NCI-H69 (cell line): Measurements from ENCODE around the gene AUTS2.
"Not testable (repeated sequence)": the region's sequence is repeated elsewhere in the genome, so short reads cannot be mapped to it uniquely, and the experiment has no call there.

ENCODE experiments used
- DNase-seq: peaks from one replicate; lab custom pipeline; 2025; lab: John Stamatoyannopoulos, UW

AUTS2 gene

DNA sequence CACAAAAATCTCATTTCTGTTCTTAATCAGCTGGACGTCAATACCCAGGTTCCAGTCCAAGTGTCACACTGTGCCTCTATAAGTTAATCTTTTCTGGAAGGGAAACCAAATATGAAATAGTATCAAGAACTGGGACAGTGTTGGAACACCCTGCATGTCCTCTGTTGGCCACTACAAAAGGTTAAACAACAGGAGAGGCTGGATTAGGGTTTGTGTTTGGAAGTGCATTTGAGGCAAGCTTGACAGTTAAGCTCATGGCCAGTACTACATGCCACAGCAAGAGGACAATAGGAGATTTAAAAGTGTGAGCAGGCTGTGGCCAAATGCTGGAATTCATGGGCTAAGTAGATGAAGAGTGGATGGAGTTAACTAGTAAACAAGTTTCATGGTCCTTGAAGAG lies 751.5 kb downstream of the AUTS2 start:
- no peak for DNase-seq

DNA sequence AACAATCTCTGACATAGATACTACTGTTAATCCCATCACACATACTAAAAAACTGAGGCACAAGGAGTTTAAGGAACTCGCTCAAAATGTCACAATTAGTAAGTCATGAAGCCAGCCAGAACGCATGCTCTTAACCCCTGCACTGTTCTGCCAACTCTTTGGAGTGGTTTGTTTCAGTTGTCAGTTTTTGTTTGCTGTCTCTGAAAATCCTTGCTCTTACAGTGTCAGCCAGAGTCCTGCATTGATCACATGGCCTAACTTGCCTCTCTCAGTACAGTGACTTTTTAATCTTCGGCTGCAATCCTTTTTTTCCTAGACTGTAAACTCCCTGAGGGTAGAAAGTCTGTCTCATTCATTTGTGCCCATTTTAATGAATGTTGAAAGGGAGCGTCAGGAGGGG lies 753.8 kb downstream of the AUTS2 start:
- no peak for DNase-seq

DNA sequence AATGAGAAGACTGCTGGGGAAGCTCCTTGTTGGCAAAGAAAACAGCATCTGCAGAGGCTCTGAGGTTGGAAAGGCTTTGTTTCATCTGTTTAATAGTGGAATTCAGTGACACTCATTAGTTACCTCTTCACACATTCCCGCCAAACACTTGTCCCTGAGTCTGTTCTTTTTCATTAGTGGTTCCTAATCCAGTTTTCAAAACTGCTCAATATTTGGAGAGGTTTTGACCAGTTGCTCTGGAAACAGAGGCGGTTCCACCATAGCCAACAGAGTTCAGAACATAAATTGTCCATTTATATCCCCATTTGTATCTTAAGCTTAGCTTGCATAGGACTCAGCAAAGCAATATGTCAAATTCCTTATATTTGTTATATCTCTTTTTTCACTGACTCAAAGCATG lies 754.6 kb downstream of the AUTS2 start:
- no peak for DNase-seq

DNA sequence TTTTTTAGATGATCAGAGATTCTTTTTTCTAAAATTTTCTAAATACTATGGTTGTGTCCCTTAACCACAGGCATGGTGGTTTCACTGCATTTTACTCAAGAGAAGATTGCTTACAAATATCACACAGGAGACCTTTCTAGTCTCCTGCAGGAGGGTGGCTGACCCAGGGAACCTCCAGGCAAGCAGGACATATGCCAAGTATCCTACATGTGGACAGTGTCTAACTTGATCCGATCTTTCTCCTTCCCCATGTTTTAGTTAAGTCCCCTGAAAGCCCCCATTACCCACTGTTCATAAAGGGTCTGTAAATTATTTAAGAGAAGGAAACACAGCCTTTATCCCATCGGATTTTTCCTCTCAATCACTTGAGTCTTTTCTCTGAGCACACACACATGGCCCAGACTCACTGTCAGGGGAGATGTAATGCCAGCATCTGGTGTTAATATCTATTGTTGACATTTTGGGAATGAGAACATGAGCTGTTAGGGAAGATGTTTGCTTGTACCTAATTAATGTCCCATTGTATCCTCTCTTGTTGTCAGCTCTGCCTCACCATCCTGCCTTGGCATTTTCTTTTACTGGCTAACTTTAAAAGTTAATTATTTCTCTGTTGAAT lies 755.2 kb downstream of the AUTS2 start:
- peak; percentile 86 for DNase-seq

DNA sequence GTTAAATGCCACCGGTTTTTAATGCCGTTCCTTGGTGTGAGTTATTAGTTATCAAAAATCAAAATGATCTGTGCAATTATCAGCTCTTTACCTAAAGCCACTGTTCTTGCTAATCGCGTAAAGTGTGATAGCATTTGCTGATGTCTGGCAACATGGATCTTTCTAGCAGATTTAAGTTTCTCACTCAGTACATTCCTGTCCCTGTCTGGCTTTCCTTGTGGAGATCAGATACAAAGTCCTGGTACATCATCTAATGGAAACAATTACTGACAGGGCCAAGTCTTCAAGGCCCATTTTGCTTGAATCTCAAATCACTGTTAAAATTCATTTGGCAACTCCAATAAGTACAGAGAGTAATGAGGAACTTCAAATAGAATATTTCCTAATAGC lies 755.7 kb downstream of the AUTS2 start:
- peak; percentile 50 for DNase-seq

DNA sequence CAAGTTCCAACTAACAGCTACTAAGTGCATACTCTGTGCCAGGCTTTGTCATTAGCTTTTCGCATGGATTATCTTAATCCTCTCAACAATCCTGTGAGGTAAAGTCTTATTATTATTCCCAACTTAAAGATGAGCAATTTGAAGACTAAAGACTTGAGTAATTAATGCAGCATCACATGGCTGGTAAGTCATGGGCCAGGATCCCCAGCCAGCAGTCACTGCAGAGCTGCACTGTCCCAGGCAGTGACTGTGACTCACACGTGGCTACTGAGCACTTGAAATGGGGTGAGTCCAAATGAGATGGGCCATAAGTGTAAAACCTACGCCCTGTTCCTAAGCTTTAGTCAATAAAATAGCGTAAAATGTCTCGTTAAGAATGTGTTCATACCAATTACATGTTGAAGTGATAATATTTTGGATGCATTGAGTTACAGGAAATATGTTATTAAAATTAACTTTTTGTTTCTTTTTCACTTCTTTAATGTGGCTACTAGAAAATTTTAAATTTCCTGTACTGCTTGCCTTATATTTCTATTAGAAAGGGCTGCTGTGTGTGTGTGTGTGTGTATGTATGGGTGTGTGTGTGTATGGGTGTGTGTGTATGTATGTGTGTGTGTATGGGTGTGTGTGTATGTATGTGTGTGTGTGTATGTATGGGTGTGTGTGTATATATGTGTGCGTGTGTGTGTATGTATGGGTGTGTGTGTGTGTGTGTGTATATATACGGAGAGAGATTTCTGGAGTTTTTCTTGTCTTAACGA lies 756.3 kb downstream of the AUTS2 start:
- DNase-seq = peak; percentile 67

DNA sequence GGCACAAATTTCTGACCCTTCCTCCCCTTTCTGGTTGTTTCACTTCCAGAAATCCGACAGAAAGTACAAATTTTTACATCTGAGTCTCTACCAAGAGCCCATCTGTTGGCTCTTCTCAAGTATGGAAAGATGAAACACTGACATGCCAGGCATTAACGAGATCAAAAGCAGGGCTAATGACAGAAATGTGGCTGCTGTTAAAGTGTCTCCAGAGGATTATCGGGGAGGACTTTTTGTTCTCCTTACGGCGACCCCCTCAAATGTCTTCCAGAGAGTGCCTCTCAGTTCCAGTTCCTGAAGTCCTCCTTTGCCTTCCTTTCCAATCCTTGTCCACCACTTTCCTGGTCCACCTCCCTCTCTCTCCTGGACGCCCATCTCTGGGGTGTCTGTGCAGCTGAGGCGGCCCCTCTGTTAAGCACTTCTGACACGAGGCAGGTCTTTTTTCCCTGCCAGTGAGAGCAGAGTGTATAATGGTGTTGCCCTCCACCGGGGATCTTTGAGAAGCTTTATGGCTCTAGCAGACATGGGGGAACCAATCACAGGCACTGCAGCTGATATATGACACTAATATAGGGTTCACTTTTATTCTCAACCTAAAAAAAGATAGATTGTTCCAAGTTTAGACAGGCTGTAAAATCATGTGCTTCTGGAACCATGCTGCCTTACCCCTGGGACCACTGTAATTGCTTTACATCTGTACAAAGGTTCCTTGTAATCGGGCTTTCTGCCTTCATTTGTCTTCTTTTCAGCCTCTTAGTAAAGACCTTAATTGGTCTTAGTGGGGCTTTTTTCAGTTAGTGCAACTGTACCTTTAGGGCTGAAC lies 757.1 kb downstream of the AUTS2 start:
- DNase-seq = peak; percentile 99

DNA sequence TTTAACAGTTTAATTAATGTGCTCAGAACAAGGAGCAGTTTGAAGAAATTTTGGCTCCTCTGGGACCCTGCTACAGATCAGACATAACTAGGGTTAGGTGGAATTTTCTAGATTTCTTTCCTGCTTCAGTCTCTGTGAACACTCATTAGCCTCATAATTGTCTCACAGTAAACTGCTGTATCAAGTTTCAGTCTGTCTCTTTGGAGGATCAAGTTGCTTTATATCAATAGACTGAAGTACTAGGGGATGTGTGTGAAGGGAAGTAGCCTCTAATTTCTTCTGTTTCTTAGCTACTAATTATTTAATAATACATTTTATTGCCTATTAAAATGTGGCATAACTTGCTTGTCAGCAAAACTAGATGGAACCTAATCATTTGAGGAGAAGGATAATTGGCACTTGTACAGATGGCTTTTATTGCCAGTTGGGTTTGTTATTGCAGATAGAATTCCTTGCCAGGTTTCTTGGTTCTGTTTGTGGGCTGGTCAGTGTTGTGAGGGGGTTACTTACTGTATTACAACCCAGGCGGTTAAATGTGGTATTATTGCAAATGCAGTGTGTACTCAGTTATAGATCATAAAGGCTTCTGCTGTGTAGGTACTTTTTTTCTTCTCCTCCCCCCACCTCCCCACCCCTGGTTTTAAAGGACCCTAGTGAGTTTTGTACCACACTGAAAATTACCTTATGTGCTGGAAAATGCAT lies 758.0 kb downstream of the AUTS2 start:
- DNase-seq = peak; percentile 99

DNA sequence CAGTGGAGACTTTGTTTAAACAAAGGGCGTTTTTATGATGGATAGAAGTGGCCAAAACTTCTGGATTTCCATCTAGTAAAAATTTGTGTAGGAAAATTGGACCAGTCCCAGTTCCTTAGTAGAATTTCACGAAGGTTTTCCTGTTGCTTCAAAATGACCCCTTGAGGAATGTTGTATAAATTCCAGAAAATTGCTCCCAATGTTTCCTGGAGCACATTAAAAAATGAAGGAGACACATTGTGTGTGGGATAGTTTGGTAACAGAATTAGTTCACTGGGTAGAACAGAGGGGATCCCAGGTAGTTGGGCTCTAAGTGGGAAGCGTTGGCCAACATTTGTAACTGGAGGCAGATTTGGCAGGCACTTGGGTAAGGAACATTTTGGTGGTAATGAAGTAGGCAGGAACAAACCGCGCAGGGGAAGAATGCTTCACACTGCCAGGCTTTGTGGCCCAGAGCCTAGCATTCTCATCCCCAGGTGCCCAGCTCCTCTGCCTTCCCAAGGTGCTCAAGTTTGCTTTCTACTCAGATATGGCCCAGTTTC lies 758.6 kb downstream of the AUTS2 start:
- DNase-seq = peak; percentile 48

DNA sequence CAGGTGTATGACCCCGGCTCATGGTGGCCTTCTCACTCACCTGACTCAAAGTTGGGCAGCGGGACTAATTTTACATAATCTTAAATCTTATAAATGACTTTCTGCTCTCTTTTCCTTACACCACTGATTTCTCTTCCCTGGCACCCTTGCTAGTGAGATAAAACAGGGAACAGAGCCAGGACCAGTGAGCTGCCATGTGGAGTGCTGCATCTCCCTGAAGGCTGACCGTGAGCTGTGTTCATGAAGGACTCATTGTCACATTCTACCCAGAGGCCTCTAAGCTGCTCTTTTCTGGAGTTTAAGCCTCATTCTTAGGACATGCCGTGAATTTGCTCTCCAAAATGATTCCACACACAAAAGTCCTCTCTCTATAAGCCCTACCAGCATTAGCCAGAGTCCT lies 762.3 kb downstream of the AUTS2 start:
- no peak for DNase-seq

DNA sequence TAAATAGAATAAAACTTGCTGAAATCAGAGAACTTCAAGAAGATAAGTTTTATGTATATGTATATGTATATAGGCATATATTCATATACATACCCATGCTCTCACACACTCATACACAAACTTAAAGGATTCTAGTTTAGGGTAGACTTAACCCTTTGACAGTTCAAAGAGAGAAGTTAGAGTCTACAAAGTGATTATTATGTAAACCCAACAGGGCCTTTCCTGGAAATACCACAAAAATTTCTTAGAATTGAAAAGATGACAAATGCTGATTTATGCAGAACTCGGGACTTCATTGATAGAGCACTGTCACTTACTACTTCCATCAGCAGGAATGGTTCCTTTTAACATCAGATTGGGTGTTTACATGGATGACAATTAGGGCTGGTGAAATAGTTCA lies 763.5 kb downstream of the AUTS2 start:
- DNase-seq = no peak

DNA sequence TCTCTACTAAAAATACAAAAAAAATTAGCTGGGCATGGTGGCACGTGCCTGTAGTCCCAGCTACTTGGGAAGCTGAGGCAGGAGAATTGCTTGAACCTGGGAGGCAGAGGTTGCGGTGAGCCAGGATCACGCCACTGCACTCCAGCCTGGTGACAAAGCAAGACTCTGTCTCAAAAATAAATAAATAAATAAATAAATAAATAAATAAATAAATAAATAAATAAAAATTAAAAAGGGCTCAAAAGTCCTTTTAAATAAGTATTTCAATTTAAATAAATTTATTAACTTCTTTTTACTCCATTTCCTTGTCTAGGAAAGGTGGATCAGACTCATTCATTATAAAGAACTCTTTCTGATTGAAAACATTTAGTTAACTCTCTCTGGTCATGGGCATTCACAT lies 766.1 kb downstream of the AUTS2 start:
- DNase-seq = not testable (repeated sequence)

DNA sequence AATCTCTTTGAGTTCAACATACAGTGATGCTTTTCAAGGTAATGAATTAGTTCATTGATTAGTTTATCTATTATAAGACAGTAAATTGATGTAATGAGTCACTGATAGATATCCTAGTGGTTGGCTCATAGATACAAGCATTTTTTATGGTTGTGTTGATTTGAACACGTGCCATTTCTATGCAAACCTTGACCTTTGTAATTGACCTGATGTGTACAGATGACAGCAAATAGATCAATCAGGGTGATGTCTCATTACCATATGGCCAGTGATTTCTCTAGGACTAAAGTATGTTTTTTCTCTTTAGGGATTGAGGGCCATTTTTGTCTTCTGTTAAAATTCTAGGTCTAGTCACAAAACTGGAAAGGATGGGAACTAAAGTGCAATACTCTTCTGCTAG lies 773.4 kb downstream of the AUTS2 start:
- DNase-seq = peak; percentile 50

DNA sequence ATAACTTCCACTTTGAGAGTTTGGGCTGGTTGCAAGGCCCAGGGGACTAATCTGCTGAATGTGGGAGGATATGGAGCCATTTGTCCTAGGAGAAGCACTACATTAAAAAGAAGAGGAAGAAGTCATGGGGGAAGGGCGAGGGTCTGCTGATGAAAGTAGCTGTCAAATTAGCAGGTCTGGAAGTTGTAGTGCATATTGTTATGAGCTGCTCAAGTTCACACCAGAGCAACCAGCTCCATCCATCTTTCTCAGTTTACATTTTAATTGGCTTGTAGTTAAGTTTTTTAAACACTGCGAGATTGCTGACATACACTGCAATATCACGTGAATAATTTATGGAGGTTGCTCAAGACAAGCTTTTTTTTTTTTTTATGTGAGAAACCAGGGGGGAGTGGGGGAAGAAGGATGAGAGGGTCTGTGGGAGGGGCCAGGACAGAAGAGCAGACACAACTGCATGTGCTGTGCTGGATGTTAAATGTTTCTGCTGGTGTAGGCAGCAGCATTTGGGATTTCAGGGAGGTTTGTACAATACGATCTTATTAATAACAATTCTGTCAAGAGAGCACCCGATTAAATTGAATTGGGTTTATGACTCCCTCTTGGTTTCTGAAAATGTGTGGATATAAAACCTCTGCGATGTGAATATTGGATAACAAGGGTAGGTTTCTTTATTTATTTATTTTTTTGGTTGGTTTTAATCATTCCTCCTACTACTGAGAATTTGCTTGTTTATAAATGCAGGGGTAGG lies 774.7 kb downstream of the AUTS2 start:
- peak; percentile 92 for DNase-seq

DNA sequence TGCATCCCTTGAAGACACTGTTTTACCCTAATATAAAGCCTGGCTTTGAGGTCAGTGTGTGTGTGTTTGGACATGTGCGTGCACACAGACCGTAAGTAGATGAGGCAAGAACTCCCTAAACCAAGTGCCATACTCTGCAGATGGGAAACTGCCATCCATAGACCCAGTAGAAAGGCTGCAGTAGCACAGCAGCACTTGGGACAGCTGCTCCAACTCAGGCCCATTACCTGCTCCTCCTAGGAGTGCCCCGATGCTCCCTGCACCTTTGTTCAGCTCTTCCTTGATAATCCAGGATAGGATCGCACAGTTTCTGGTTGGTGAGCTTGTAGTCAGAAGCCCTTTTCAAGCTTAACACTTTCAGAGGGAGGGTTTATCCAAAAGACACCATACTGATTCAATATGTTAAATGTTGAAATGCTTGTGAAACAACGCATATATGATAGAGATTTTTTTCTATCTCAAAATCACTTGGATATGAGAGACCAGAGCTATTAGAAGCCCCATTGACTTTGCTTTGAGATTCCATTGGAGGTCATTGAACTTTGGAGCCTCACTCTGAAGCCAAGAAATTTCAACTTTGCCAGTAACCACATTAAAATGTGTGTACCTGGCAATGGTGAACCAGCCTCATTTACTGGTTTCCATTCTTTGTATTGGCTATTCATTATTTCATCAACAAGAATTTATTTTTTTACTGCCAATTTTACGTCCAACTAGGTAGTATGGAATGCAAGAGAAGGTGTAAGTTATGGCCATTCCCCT lies 776.7 kb downstream of the AUTS2 start:
- peak; percentile 60 for DNase-seq

DNA sequence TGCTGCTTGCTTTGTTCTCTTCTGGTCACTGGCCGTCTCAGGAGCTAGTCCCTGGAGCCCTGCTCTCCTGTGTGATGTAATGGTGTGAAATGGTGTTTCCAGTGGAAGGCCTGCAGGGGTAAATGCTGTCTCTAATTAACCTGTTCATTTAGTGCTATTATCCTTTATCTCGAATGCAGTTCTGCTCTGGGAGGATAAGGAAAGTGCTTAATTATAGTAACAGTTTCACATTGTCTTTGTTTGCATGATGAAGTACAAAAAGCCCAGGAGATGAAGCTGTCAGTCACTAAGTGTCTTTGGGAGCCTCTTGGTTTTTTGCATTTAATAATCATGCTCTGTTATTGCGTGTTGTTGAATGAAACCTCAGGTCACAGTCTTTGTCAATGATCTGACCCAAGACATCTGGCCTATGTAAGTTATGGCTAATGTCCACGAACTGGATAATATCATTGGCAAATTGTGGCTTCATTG lies 778.3 kb downstream of the AUTS2 start:
- peak; percentile 99 for DNase-seq

DNA sequence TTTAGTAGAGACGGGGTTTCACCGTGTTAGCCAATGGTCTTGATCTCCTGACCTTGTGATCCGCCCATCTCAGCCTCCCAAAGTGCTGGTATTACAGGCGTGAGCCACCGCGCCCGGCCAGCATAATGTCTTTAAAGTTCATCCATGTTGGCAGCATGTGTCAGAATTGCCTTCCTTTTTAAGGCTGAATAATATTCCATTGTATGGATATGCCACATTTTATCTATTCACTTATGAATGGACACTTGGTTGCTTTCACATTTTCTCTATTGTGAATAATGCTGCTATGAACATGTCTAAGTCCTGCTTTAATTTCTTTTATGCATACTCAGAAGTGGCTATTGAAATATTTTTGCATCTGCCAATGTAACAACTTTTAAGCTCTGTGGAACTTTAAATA lies 779.7 kb downstream of the AUTS2 start:
- no peak for DNase-seq

DNA sequence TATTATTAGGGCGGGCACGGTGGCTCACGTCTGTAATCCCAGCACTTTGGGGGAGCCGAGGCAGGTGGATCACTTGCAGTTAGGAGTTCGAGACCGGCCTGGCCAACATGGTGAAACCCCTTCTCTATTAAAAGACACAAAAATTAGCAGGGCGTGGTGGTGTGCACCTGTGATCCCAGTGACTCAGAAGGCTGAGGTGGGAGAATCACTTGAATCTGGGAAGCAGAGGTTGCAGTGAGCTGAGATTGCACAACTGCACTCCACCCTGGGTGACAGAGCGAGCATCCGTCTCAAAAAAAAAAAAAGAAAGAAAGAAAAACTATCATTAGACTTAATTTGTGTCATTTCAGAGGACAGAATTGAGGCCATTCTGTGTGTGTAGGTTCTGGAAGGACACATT lies 780.9 kb downstream of the AUTS2 start:
- no peak for DNase-seq

DNA sequence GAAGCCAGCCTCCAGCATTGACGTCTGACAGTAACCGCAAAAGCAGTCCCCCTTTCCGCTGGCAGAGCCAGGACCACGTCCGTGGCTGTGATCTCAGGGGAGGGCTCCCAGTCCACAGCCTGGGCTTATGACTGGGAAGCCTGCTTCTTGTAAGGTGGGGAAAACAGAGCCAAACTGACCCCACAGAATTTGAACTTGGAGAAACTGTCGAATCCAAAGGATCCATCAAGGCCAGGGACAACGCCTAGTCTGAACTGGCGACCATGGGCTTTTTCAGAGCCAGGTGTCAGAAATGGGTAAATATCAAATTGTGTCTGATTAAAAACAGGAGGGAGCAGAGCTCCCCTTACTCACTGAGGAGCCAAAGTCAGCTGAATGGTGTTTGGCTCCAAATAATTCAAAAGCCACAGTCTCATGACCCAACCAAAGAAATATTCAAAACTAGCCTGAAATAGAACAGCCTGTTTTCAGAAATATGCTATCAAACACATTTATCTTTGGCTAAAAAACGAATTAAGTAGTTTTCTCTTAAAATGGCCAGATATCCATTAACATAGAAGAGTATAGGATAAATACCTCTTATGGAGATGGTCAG lies 782.2 kb downstream of the AUTS2 start:
- no peak for DNase-seq
